ENCODE data around the gene LONP2. TPM values are rescaled to one million over a fixed set of nuclear protein-coding genes. Genes with fewer than 3 reads are reported as not detected.
"Not testable (repeated sequence)": the region's sequence is repeated elsewhere in the genome, so short reads cannot be mapped to it uniquely, and the experiment has no call there.

The LONP2 gene
- total RNA-seq, 1 donor = 79.9 TPM

DNA sequence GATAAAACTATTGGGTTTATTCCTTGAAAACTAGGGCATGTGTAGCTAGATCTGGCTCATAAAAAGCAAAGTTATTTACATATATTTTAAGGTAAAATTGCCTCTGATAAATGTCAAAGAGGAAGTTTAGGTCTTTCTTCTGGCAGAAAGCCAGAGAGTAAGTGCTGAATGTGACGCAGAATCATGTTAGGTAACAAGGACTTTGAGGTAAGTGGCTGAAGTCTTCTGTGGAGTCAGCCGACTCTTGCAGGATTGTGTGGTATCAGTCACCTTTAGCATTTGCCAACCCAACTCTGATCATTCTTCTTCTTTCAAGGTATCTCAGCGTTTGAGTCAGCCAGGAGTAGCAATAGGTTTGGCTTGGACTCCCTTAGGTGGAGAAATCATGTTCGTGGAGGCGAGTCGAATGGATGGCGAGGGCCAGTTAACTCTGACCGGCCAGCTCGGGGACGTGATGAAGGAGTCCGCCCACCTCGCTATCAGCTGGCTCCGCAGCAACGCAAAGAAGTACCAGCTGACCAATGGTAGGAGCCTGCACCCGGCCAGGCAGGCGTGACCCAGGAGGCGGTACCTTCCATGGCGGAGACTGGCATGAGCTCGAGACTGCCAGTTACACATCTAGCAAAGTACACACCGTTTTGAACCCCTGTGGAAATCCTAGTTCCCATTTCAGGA lies 103.2 kb downstream of the LONP2 start:
- TF ChIP-seq, protein P1, sequence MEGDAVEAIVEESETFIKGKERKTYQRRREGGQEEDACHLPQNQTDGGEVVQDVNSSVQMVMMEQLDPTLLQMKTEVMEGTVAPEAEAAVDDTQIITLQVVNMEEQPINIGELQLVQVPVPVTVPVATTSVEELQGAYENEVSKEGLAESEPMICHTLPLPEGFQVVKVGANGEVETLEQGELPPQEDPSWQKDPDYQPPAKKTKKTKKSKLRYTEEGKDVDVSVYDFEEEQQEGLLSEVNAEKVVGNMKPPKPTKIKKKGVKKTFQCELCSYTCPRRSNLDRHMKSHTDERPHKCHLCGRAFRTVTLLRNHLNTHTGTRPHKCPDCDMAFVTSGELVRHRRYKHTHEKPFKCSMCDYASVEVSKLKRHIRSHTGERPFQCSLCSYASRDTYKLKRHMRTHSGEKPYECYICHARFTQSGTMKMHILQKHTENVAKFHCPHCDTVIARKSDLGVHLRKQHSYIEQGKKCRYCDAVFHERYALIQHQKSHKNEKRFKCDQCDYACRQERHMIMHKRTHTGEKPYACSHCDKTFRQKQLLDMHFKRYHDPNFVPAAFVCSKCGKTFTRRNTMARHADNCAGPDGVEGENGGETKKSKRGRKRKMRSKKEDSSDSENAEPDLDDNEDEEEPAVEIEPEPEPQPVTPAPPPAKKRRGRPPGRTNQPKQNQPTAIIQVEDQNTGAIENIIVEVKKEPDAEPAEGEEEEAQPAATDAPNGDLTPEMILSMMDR (IDR thresholded peaks at IDR 0.05; ENCODE audit: insufficient read depth, low read depth, low read length) = no peak
- no peak for DNase-seq (ENCODE audit: low read depth)
- H3K4me3 ChIP-seq (ENCODE audit: low read depth, low read length) = no peak overlapping the region

DNA sequence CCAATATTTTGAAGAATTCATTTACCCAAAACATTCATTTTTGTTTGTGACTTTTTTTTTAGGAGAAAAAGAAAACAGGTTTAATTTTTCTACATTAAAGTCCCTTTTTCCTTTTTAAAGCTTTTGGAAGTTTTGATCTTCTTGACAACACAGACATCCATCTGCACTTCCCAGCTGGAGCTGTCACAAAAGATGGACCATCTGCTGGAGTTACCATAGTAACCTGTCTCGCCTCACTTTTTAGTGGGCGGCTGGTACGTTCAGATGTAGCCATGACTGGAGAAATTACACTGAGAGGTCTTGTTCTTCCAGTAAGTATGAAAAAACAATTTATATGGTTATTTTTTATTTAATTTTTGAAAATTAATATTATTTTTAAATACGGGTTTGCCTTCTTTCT lies 103.9 kb downstream of the LONP2 start:
- H3K4me3 ChIP-seq (ENCODE audit: low read depth, low read length) = no peak overlapping the region
- TF ChIP-seq, protein P1 (IDR thresholded peaks at IDR 0.05; ENCODE audit: insufficient read depth, low read depth, low read length) = no peak
- no peak for DNase-seq (ENCODE audit: low read depth)

DNA sequence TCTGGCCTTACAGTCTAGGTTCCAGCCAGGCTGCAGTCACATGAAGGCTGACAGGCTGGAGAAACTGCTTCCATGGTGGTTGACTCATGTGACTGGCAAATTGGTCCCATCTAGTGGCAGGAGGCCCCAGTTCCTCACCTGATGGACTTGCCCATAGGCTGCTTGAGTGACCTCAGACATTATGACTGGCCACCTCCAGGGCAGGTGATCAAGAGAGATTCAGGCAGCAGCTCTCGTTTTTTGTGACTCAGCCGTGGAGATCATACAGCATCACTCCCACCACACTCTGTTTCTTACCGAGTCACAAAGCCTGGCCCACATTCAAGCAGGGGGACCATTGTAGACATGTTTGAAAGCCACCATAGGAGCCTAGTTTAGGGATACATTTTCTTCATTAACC lies 106.6 kb downstream of the LONP2 start:
- DNase-seq (ENCODE audit: low read depth) = no peak
- TF ChIP-seq, protein P1 (IDR thresholded peaks at IDR 0.05; ENCODE audit: insufficient read depth, low read depth, low read length) = no peak
- H3K4me3 ChIP-seq (ENCODE audit: low read depth, low read length) = no peak overlapping the region

DNA sequence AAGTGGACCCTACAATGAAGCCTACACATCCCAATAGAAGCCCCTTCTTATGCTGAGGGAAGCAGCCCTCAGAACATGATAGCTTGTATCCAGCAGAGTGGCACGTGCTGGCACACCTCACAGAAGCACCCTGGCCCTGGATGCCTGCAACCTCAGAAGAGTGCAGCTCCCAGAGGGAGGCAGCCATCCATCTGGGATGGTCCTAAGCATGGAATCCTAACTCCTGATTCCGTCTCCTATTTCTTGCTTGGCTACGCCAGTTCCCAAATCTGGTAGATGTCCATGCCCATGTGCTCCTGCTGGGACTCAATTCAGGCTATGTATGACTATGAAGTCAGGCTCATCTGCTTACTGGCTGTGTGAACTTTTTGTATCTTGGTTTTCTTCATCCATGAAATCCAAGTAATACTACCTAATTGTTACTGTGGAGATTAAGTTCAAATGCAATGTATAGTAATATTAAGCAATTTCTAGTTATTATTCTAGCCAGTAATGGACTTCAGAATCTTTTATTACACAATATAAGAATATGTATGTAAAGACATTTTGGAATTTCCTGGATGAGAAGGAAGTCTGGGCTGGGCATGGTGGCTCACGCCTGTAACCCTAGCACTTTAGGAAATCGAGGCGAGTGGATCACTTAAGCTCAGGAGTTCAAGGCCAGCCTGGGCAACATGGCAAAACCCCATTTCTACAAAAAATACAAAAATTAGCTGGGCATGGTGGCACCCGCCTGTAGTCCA lies 108.7 kb downstream of the LONP2 start:
- no peak overlapping the region for H3K4me3 ChIP-seq (ENCODE audit: low read depth, low read length)
- DNase-seq (ENCODE audit: low read depth) = no peak
- TF ChIP-seq, protein P1 (IDR thresholded peaks at IDR 0.05; ENCODE audit: insufficient read depth, low read depth, low read length) = no peak

DNA sequence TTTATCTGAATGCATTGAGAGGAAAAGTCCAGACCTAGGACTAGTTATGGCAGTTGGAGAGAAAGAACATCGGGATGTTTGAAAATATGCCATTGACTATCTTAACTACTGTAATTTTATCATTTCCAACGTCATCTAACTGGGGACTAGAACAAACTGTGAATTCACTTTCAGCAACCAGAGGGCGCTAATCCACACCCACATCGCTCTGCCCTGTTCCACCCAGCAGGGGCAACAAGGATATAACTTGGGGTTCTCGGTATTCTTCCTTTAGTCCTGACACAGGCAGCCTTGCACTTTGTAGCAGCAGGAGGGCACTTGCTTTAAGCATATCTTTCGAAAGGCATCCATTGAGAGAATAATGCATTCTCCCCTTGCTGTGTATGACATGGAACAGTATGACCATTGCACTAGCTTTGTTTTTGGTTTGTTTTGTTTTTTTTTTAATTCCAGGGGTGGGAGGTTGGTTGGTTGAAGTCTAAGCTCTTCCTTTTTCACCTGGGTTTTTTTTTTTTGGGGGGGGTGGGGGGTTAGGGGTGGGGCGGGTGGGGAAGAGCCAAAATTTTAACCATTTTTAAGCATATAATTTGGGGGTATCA lies 109.6 kb downstream of the LONP2 start:
- TF ChIP-seq, protein P1 (IDR thresholded peaks at IDR 0.05; ENCODE audit: insufficient read depth, low read depth, low read length) = peak; percentile 94
- no peak overlapping the region for H3K4me3 ChIP-seq (ENCODE audit: low read depth, low read length)
- DNase-seq (ENCODE audit: low read depth) = peak; percentile 81

DNA sequence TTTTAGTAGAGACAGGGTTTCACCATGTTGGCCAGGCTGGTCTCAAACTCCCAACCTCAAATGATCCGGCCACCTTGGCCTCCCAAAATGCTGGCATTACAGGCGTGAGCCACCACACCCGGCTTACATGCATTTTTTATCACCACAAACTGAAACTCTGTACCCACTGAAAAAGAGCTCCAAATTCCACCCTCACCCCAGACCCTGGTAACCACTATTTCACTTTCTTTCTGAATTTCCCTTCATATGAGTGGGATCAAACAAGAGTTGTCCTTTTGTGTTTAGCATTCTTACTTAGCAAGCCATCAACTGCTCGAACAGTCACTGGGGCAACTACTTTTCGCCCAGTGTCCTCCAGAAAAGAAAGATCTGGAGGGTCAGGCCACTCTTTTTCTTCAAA lies 110.3 kb downstream of the LONP2 start:
- not testable (repeated sequence) for H3K4me3 ChIP-seq (ENCODE audit: low read depth, low read length); DNase-seq (ENCODE audit: low read depth)
